Nephron (organoid): ENCODE measurements around the gene NTF3.

Experiments
- H3K27ac Mint-ChIP-seq, 3 experiments: 2 replicates each; pipeline ENCODE4 v1.8.0; 2020; ENCODE audit warnings: mixed read lengths in 3 of 3, mild to moderate bottlenecking in 2 of 3, moderate library complexity in 1 of 3
- H3K27me3 Mint-ChIP-seq: 2 replicates; pipeline ENCODE4 v1.8.0; 2021; ENCODE audit warnings: low read depth, mild to moderate bottlenecking, moderate library complexity, mixed read lengths
- H3K36me3 Mint-ChIP-seq: 2 replicates; pipeline ENCODE4 v1.8.0; 2020; ENCODE audit warnings: low read depth, mixed read lengths
- H3K4me1 Mint-ChIP-seq: 2 replicates; pipeline ENCODE4 v1.8.0; 2020; ENCODE audit warnings: mixed read lengths
- H3K4me3 Mint-ChIP-seq, 3 experiments: 2 replicates each; pipeline ENCODE4 v1.8.0; 2020; ENCODE audit warnings: mild to moderate bottlenecking in 3 of 3, mixed read lengths in 3 of 3, moderate library complexity in 2 of 3
- H3K9me3 Mint-ChIP-seq: 2 replicates; pipeline ENCODE4 v1.8.0; 2020; ENCODE audit warnings: mixed read lengths
- CTCF ChIP-seq, 3 experiments: fragments of 200-600 bp; sonication (generic); IDR thresholded peaks; one replicate each; pipeline ENCODE4 v1.5.0; 2021; ENCODE audit warnings: antibody characterized with exemption in 3 of 3; ENCODE audit not compliant: unreplicated experiment in 3 of 3

The NTF3 gene

DNA sequence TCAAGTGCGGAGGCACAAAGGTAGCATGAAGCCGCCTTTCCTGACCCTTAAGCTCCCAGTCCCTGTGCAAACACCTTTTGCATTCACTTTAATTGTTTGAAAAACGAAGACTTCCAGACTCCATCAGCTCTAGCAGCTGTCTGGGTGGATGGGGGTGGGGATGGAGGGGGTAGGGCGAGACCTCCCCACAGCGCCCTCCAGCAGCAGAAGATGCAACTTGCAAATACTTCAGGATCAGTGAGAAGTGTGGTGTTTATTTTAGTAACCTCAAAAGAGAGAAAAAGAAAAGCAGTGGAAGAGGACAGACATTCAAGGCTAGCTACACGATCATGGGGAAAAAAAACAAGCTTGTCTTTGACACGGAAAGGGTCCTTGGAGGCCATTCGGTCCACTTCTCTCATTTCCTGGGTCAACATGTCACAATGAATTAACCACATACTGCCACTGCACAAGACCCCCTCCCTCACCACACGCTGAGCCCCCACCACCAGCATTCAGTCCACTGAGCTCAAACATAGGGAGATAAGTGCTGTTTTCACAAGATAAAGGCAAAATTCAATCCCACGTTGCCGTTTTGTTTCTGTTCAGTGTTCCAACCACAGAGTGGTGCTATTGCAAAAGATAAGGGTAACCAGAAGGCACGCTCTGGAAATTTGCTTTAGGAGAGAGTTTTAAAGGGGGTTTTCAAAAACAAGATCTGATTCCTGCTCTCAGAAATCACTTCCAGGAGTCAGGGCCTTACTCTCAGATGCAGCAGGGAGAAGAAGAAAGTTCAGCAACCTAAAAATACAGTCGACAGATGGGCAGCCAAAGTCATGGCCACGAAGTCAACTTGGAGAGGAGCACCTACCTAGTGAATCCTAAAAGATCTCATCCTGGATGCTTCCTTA lies 3.3 kb upstream of the NTF3 start:
- Mint-ChIP-seq H3K27me3 (peaks cover 72% of the 10 kb centered on the region), H3K36me3 (no peaks in the 10 kb centered on the region), H3K4me3 (peak overlapping the region; percentile 41 to 71 (median 67)), H3K4me1 (peaks cover 39% of the 10 kb centered on the region), H3K27ac (peak overlapping the region; percentile 1 to 65 (median 44)), H3K9me3 (no peaks in the 10 kb centered on the region)
- TF ChIP-seq CTCF (IDR thresholded peaks at IDR 0.05; ENCODE audit: unreplicated experiment in 3 of 3), result peak; percentile 59 to 70 (median 68)

GRCh38 chr12:5429741-5430557 lies 2.0 kb upstream of the NTF3 start:
- peaks cover 72% of the 10 kb centered on the region for H3K27me3 Mint-ChIP-seq
- peak overlapping the region in 2 of 3 experiments; percentile 88 to 94 for H3K4me3 Mint-ChIP-seq
- peaks cover 40% of the 10 kb centered on the region for H3K4me1 Mint-ChIP-seq
- peak overlapping the region; percentile 4 to 39 (median 31) for H3K27ac Mint-ChIP-seq
- TF ChIP-seq CTCF (IDR thresholded peaks at IDR 0.05; ENCODE audit: unreplicated experiment in 3 of 3), result no peak
- no peaks in the 10 kb centered on the region for H3K9me3 Mint-ChIP-seq
- H3K36me3 Mint-ChIP-seq, result no peaks in the 10 kb centered on the region

DNA sequence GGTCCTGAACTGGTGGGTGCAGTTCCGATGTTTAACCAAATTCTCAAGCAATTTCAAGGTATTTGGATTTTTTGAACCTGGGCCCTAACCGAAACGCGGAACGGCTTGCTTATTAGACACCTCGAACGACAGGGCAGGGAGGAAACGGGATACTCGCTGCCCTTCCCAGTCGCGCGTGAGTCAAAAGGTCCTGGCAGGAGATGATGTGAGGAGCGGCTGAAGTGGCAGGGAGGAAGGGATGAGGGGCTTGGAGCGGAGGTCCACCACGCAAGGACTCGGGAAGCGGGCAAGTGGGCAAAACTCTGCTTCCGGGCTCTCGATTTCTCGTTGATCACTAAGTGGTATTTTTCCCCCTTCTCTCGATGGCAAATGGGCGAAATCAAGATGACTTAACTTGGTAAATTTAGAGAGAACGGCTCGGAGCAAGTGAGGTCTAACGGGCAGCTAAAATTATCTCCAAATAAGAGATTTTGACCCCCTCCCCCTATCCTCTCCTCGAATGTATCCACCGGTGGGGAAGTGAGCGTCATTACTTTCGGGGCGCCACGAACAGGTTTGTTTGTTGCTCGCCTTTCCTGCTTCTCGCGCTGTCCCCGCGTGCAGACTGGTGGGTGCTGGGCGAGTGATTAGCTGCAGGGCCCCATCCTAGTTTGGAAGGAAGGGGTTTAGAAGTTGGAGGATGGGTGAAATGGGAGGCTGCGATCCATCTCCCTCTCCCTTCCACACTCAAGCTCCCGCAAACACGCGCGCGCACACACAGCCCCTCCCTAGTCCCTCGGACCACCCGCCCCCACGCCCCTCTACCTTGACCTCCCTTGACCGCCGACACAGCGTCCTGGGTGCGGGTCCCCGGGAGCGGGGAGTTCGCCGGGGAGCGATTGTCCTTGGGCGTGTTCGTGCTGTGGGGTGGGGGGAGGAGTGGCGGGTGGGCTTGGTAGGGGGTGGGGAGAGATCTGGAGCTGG lies 986 bp upstream of the NTF3 start:
- Mint-ChIP-seq H3K4me1 (peaks cover 40% of the 10 kb centered on the region), H3K27me3 (peaks cover 65% of the 10 kb centered on the region), H3K4me3 (peak overlapping the region in 2 of 3 experiments; percentile 88 to 94), H3K27ac (peak overlapping the region; percentile 12 to 63 (median 39)), H3K36me3 (no peaks in the 10 kb centered on the region), H3K9me3 (no peaks in the 10 kb centered on the region)
- no peak for TF ChIP-seq CTCF (IDR thresholded peaks at IDR 0.05; ENCODE audit: unreplicated experiment in 3 of 3)

DNA sequence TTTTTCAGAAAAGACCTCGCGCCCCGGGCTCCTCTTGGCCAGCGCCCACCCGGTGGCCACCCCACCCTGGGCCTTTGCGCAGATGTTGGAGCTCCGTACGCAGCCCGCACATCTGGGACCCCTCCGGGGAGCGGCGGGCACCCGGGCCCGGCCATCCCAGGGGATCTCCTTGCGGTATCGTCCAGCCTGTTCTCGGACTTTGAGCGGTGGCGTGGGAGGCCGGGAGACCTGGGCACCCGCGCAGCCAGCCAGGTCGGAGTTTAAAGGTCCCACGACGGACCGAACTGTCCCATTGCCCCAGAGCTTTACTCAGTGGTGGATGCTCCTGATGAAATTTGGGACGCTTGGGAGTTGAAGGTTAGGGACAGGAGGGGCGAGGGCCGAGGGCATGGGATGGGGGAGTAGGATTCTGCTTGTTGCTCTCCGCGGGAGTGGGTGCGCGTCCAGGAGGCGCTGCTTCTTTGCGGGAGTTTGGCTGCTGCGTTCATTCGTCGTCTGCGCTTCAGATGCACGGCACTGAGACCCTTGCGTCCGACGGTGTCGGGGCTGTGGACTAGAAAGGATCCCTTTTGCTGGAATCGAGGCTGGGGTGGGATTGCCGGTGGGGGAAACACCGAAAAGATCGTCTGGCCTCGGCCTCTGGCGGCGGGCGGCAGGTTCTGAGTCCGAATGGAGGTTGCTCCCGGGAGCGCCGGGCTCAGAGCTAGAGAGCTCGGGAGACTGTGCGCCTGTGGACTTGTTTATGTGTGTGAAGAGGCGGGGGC lies 1.4 kb downstream of the NTF3 start:
- Mint-ChIP-seq H3K4me3 (peak overlapping the region in 2 of 3 experiments; percentile 94 to 97), H3K4me1 (peaks cover 46% of the 10 kb centered on the region), H3K36me3 (peaks cover 6% of the 10 kb centered on the region), H3K27ac (peak overlapping the region; percentile 11 to 75 (median 45)), H3K27me3 (peaks cover 53% of the 10 kb centered on the region), H3K9me3 (peaks cover 5% of the 10 kb centered on the region)
- no peak for TF ChIP-seq CTCF (IDR thresholded peaks at IDR 0.05; ENCODE audit: unreplicated experiment in 3 of 3)
